ENCODE measurements around the gene LIX1.

LIX1 gene

DNA sequence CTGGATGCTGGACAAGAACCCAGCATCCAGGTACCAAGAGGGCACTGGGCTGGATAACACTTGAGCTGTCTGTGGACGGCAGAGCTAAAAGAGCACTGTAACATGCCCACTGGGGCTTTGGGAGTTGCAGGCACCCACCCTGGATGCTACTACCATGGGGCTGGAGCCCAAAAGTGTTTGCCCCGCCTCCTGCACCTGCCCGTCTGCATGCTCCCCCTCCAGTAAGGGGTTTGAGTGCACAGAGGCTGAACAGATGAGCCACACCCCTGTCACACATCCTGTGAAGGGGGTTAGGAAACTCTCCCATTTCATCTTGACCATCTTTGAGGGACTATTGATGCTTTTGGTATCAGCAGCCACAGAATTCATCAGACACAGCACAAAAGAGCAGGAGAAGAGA is 69.0 kb downstream of the LIX1 start:
- no peak for DNase-seq (ENCODE audit: low read depth)

GRCh38 chr5:97072696-97073095 is 69.7 kb downstream of the LIX1 start:
- DNase-seq (ENCODE audit: low read depth), result no peak

- no peak for DNase-seq (ENCODE audit: low read depth)
These were observed 70.4 kb downstream of the LIX1 start for GRCh38 chr5:97071993-97072392.

DNA sequence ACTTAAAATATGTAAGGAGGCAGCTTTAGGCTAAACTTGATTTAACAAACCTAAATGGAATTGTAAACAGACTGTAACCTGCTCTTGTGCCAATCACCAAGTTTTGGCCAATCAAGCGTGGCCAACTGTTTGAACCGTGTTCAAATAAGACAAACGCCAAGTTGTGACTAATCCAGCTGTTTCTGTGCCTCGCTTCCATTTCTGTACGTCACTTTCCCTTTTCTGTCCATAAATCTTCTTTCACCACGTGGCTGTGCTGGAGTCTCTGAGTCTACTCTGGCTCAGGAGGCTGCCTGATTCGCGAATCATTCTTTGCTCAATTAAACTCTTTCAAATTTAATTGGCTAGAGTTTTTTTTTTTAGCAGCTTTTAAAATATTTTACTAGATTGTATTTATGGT is 71.3 kb downstream of the LIX1 start:
- no peak for DNase-seq (ENCODE audit: low read depth)

- DNase-seq (ENCODE audit: low read depth), result no peak
These were observed 72.2 kb downstream of the LIX1 start for GRCh38 chr5:97070234-97070633.

DNA sequence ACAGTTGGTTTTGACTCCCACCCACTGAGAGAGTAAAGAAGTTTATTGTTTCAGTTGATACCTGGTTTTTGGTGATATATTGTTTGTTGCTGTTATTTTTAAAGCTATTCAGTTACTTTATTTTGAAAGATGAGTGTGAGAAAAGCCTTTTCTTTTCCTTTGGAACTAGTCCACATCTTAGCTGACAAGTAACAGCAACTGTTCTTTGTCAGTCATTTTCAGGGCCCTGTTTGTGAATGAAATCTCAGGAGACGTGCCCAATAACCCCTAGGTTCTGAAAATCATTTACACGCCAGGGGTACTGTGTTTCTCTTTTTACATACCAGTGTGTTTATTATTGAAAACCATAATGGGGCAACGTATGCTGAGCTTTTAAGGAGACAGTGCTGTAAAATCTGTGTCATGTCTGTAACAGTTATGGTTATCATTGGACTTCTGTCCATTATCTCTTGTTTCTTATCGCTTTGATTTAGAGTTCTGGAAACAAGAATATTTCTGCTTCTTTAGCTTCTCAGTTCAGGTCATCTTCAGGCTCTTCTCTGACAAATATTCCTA is 75.0 kb downstream of the LIX1 start:
- DNase-seq (ENCODE audit: low read depth), result no peak

- DNase-seq (ENCODE audit: low read depth), result no peak
These were observed 76.9 kb downstream of the LIX1 start for GRCh38 chr5:97065475-97065874.

DNA sequence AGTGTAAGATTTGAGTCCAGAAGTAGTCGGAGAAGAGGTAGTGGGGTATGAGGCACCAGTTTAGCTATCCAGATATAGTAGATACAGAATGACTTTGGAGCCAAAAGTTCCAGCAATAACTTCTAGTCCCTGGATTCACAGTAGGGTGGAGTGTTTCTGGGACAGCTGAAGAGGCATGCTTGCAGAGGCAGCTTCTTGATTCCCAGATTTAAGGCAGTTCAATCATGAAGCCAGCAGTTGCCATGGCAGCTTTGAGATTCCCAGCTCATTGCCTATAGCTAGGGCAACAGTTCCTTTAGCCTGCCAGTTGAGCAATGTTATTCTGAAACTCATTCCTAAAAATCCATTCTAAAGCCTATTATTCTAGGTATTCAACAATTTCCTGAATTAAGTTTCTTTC is 79.2 kb downstream of the LIX1 start:
- DNase-seq (ENCODE audit: low read depth), result no peak

- no peak for DNase-seq (ENCODE audit: low read depth)
These were observed 80.4 kb downstream of the LIX1 start for GRCh38 chr5:97062046-97062445.

- no peak for DNase-seq (ENCODE audit: low read depth)
These were observed 86.1 kb downstream of the LIX1 start for GRCh38 chr5:97056263-97056662.

- DNase-seq (ENCODE audit: low read depth), result no peak
These were observed 93.2 kb downstream of the LIX1 start for GRCh38 chr5:97049175-97049574.

GRCh38 chr5:97047076-97047475 is 95.3 kb downstream of the LIX1 start:
- DNase-seq (ENCODE audit: low read depth), result no peak

GRCh38 chr5:97046270-97046982 is 96.0 kb downstream of the LIX1 start:
- DNase-seq (ENCODE audit: low read depth), result no peak

- DNase-seq (ENCODE audit: low read depth), result no peak
These were observed 98.4 kb downstream of the LIX1 start for GRCh38 chr5:97044052-97044451.

- no peak for DNase-seq (ENCODE audit: low read depth)
These were observed 98.9 kb downstream of the LIX1 start for GRCh38 chr5:97043511-97043910.

GRCh38 chr5:97042996-97043395 is 99.4 kb downstream of the LIX1 start:
- no peak for DNase-seq (ENCODE audit: low read depth)

Data from activated gamma-delta T cell treated with anti-CD3 and anti-CD28 coated beads, Interleukin-2, amount 50 U/mL, for 16 hours (primary cell).